ENCODE data around the gene ATP5MG.
A peak's percentile ranks its signal among the peaks of the same experiment; 100 is the strongest.

The ATP5MG gene, protein sequence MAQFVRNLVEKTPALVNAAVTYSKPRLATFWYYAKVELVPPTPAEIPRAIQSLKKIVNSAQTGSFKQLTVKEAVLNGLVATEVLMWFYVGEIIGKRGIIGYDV

DNA sequence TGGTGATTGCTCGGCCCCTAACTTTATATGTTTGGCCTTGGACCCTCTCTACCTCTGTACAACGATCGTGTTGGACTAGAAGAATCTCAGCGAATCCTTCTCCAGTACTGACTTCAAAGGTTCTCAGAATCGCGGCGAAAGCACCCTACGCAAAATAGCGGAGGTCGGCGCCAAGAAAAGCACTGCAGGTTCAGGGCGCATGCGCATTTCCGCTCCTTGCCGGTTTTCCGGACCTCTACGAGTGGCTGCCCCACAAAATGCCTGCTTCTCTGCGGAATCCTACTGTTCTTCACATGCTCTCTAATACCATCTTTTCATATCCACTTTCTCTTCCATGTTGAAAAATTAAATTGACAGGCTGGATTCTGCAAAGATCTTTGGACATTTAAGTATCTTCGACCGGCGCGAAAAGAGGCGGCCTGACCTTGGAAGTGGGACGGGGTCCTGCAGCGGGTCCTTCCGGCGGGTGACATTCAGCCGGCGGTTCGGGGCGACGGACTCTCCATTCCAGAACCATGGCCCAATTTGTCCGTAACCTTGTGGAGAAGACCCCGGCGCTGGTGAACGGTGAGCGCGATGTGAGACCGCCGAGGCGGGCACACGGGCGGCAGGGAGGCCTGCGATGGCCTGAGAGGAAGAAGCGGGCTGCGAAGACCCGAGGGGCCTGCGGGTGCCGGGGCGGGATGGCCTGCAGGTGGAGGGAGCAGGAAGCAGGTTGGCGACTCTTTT, at the start of gene ATP5MG:
Gene ATP5MG (plus strand): TSS at position 456 of the 729 bp plus-strand sequence. CDS start 60 bp downstream, at position 516.
- Histone ChIP-seq H3K4me3 (peak within 1 kb of the TSS; percentile 75), H3K36me3 (replicated peaks) (peaks cover 27% of the 10 kb centered on the region), H3K4me1 (peaks cover 5% of the 10 kb centered on the region), H3K27me3 (ENCODE audit: low read depth) (no peaks in the 10 kb centered on the region), H3K9me3 (no peaks in the 10 kb centered on the region)
- in situ Hi-C loops (cut with MboI; ENCODE audit: low sequenced_read_pairs): loop anchor here (5.0 kb wide), 1 partner anchor 91 kb away; no protein-coding TSS in a partner anchor
- DNase-seq (ENCODE audit: low spot score in 2 of 2): peak; percentile 81 to 93

DNA sequence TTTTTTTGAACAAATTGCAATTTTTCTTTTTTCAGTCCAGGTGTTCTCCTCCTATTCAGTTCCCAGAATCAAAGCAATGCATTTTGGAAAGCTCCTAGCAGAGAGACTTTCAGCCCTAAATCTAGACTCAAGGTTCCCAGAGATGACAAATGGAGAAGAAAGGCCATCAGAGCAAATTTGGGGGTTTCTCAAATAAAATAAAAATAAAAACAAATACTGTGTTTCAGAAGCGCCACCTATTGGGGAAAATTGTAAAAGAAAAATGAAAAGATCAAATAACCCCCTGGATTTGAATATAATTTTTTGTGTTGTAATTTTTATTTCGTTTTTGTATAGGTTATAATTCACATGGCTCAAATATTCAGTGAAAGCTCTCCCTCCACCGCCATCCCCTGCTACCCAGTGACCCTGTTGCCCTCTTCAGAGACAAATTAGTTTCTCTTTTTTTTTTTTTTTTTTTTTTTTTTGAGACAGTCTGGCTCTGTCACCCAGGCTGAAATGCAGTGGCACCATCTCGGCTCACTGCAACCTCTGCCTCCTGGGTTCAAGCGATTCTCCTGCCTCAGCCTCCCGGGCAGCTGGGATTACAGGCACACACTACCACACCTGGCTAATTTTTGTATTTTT, 48.2 kb upstream of the ATP5MG start:
- in situ Hi-C loops (cut with MboI; ENCODE audit: low sequenced_read_pairs): loop anchor here (10.0 kb wide), 1 partner anchor 158 kb away; no protein-coding TSS in a partner anchor
- no peaks in the 10 kb centered on the region for H3K4me1 ChIP-seq
- peaks cover 15% of the 10 kb centered on the region for H3K27me3 ChIP-seq (ENCODE audit: low read depth)
- no peaks in the 10 kb centered on the region for H3K9me3 ChIP-seq
- no peak for DNase-seq (ENCODE audit: low spot score in 2 of 2)
- H3K4me3 ChIP-seq: no peak overlapping the region
- no peaks in the 10 kb centered on the region for H3K36me3 ChIP-seq (replicated peaks)

DNA sequence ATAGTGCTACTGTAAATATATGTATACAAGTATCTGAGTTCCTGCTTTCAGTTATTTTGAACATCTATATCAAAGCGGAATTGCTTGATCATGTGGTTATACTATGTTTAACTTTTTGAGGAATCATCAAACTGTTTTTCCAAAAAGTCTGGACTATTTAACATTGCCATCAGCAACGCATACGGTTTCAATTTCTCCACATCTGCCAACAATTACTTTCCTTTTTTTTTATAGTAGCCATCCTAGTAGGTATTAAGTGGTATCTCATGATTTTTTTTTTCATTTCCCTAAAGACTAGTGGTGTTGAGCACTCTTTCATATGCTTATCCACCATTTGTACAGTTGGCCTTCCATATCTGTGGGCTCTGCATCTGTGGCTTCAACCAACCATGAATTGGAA, 43.3 kb upstream of the ATP5MG start:
- H3K36me3 ChIP-seq (replicated peaks): no peaks in the 10 kb centered on the region
- in situ Hi-C loops (cut with MboI; ENCODE audit: low sequenced_read_pairs): loop anchor here (10.0 kb wide), 1 partner anchor 163 kb away; no protein-coding TSS in a partner anchor
- no peak overlapping the region for H3K4me3 ChIP-seq
- no peaks in the 10 kb centered on the region for H3K27me3 ChIP-seq (ENCODE audit: low read depth)
- peaks cover 8% of the 10 kb centered on the region for H3K4me1 ChIP-seq
- DNase-seq (ENCODE audit: low spot score in 2 of 2): no peak
- H3K9me3 ChIP-seq: no peaks in the 10 kb centered on the region

DNA sequence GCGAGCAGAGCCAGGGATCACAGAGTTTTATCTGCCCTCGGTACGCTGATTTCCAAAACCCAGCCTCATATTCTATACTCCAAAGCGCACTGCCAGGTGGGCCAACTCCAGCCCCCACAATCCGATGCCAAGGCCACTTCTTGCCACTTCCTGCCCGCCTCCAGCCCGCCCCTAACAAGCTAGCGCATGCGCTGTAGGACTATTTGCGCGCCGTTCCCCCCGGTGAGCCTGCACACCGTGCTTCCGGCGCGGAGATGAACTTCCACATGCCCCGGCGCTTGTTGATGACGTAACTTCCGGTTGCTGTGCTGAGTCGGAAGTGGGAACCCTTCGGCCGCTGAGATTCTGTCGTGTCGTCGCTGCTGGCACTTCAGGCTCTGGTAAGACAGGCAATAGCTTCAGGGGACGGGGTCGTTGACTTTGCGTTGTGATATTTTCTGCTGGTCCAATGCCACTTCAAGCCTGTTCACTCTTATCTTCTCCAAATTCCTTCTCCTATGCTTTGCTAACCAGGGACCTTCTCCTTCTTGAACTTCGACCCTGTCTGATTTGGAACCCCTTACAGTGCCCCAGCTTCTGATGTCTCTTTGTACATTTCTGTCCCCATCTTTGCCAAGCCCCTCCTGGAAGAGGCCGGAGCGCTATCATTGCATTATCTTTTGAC, 42.0 kb upstream of the ATP5MG start, which contains the start of gene UBE4A:
Gene UBE4A (plus strand): TSS at position 306 of the 664 bp plus-strand sequence. CDS start 5,481 bp downstream, outside the sequence.
- in situ Hi-C loops (cut with MboI; ENCODE audit: low sequenced_read_pairs): loop anchor here (10.0 kb wide), 1 partner anchor 165 kb away; no protein-coding TSS in a partner anchor
- H3K4me1 ChIP-seq: peaks cover 8% of the 10 kb centered on the region
- no peaks in the 10 kb centered on the region for H3K9me3 ChIP-seq
- peaks cover 1% of the 10 kb centered on the region for H3K36me3 ChIP-seq (replicated peaks)
- H3K27me3 ChIP-seq (ENCODE audit: low read depth): no peaks in the 10 kb centered on the region
- H3K4me3 ChIP-seq: peak within 1 kb of the TSS; percentile 84
- DNase-seq (ENCODE audit: low spot score in 2 of 2): peak; percentile 84 to 97

DNA sequence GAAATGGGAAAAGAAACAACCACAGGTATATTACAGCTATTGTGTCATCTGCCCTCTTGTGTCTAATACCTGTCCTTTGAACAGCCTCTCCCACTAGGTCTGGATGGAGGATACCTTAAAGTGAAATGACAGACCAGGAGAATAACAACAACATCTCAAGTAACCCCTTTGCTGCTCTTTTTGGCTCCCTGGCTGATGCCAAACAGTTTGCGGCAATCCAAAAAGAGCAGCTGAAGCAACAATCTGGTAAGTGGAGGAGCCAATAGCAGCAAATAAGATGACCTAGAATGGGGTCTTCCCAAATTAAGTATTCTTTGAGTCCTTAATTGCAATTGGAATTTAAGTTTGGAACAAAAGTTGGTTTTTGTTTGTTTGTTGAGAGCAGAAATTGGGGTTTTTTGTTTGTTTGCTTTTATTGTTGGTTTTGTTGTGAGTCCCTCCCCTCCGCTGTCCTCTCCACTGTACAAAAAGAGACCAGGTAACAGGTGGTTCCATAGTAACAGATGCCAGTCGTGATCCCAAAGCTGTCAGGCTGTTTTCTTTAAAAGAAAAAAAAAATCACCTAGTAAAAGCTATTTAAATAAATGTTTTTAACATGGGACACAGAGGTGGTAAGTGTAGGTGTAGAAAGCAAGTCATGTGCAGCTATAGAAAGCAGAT, 36.3 kb upstream of the ATP5MG start:
- in situ Hi-C loops (cut with MboI; ENCODE audit: low sequenced_read_pairs): no loop called here
- no peak overlapping the region for H3K4me3 ChIP-seq
- peaks cover 30% of the 10 kb centered on the region for H3K36me3 ChIP-seq (replicated peaks)
- no peaks in the 10 kb centered on the region for H3K9me3 ChIP-seq
- no peak for DNase-seq (ENCODE audit: low spot score in 2 of 2)
- no peaks in the 10 kb centered on the region for H3K27me3 ChIP-seq (ENCODE audit: low read depth)
- H3K4me1 ChIP-seq: peaks cover 5% of the 10 kb centered on the region; the same call in 1 of the 2 replicates

DNA sequence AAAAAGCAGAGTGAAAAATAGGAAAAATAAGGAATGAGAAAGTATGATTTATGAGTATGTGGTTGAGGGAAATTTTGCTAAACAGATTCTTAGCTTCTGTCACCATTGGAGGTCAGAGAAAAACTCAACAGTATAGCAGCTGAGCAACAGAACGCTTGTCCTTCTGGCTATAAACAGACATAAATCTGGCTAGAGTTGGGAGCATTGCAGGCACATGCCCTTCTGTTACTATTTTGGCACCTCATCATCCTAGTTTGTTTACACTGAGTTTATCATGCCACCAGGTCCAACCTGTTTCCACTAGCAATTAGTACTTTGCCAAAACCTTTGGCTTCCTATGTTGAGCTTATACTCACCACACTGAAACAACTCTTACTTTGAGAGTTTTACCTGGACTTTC, 35.1 kb upstream of the ATP5MG start:
- in situ Hi-C loops (cut with MboI; ENCODE audit: low sequenced_read_pairs): no loop called here
- H3K36me3 ChIP-seq (replicated peaks): peaks cover 40% of the 10 kb centered on the region
- no peaks in the 10 kb centered on the region for H3K4me1 ChIP-seq
- no peak for DNase-seq (ENCODE audit: low spot score in 2 of 2)
- H3K27me3 ChIP-seq (ENCODE audit: low read depth): no peaks in the 10 kb centered on the region
- H3K4me3 ChIP-seq: no peak overlapping the region
- no peaks in the 10 kb centered on the region for H3K9me3 ChIP-seq

DNA sequence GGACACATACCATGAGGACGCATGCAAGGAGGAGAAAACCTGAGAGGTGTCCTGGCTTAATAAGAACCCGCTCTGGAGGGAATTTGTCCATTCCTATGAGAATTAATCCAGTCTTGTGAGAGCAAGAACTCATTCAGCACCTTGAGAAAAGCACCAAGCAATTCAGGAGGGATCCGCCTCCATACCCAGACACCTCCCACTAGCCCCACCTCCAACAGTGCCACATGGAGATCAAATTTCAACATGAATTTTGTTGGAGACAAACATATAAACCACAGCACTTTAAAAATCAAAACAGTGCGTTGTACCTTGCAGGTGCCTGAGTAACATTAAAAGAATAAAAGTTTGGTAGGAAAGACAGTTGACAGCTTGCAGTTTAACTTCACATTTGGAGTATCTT, 30.6 kb upstream of the ATP5MG start:
- in situ Hi-C loops (cut with MboI; ENCODE audit: low sequenced_read_pairs): loop anchor here (10.0 kb wide), 1 partner anchor 134 kb away; no protein-coding TSS in a partner anchor
- Histone ChIP-seq H3K36me3 (replicated peaks) (peaks cover 67% of the 10 kb centered on the region), H3K4me1 (no peaks in the 10 kb centered on the region), H3K9me3 (no peaks in the 10 kb centered on the region), H3K27me3 (ENCODE audit: low read depth) (no peaks in the 10 kb centered on the region), H3K4me3 (no peak overlapping the region)
- DNase-seq (ENCODE audit: low spot score in 2 of 2): no peak

DNA sequence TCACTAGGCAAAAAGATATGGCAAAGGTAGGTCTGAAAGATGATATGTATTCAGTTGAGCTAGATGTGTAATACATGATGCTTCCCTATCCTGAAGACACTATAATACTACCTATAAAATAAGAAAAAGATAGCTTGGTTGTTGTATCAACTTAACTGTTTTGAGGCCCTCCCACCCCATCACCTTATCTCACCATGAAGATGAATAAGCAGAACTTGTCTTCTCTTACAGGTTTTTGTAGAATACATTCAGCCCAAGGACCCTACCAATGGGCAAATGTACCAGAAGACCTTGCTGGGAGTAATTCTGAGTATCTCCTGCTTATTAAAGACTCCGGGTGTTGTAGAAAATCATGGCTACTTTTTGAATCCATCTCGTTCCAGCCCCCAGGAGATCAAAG, 28.1 kb upstream of the ATP5MG start:
- no peak for DNase-seq (ENCODE audit: low spot score in 2 of 2)
- no peaks in the 10 kb centered on the region for H3K4me1 ChIP-seq
- in situ Hi-C loops (cut with MboI; ENCODE audit: low sequenced_read_pairs): loop anchor here (10.0 kb wide), 1 partner anchor 132 kb away; no protein-coding TSS in a partner anchor
- H3K4me3 ChIP-seq: no peak overlapping the region
- H3K27me3 ChIP-seq (ENCODE audit: low read depth): no peaks in the 10 kb centered on the region
- peaks cover 69% of the 10 kb centered on the region for H3K36me3 ChIP-seq (replicated peaks)
- no peaks in the 10 kb centered on the region for H3K9me3 ChIP-seq

DNA sequence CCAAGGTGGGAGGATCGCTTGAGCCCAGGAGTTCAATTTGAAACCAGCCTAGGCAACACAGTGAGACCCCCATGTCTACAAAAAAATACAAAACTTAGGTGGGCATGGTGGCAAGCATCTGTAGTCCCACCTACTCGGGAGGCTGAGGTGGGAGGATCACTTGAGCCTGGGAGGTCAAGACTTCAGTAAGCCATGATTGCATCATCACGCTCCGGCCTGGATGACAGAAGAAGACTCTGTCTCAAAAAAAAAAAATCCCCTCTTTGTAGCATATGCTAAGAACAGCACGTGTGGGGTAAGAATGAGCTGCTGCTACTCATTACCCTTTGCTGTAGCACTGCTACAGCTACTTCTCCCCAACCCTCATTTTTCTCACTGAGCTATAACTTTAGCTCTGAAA, 27.5 kb upstream of the ATP5MG start:
- H3K27me3 ChIP-seq (ENCODE audit: low read depth): no peaks in the 10 kb centered on the region
- H3K4me1 ChIP-seq: no peaks in the 10 kb centered on the region
- H3K4me3 ChIP-seq: no peak overlapping the region
- in situ Hi-C loops (cut with MboI; ENCODE audit: low sequenced_read_pairs): loop anchor here (10.0 kb wide), 1 partner anchor 131 kb away; no protein-coding TSS in a partner anchor
- H3K36me3 ChIP-seq (replicated peaks): peaks cover 69% of the 10 kb centered on the region
- no peaks in the 10 kb centered on the region for H3K9me3 ChIP-seq
- no peak for DNase-seq (ENCODE audit: low spot score in 2 of 2)

DNA sequence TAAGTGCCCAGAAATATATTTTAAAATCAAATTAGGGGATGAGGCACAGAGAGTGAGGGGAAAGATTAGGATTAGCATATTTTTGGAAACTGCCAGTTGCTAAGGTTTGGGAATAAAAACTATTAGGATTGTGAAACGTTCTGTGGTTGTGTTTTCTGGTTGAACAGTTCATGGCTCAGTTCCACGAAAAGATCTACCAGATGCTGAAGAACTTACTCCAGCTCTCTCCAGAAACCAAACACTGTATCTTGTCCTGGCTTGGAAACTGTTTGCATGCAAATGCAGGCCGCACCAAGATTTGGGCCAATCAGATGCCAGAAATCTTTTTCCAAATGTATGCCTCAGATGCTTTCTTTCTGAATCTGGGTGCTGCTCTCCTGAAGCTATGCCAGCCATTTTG, 26.7 kb upstream of the ATP5MG start:
- H3K36me3 ChIP-seq (replicated peaks): peaks cover 67% of the 10 kb centered on the region
- H3K4me1 ChIP-seq: no peaks in the 10 kb centered on the region
- no peak for DNase-seq (ENCODE audit: low spot score in 2 of 2)
- no peak overlapping the region for H3K4me3 ChIP-seq
- H3K9me3 ChIP-seq: no peaks in the 10 kb centered on the region
- in situ Hi-C loops (cut with MboI; ENCODE audit: low sequenced_read_pairs): loop anchor here (10.0 kb wide), 1 partner anchor 130 kb away; no protein-coding TSS in a partner anchor
- no peaks in the 10 kb centered on the region for H3K27me3 ChIP-seq (ENCODE audit: low read depth)

DNA sequence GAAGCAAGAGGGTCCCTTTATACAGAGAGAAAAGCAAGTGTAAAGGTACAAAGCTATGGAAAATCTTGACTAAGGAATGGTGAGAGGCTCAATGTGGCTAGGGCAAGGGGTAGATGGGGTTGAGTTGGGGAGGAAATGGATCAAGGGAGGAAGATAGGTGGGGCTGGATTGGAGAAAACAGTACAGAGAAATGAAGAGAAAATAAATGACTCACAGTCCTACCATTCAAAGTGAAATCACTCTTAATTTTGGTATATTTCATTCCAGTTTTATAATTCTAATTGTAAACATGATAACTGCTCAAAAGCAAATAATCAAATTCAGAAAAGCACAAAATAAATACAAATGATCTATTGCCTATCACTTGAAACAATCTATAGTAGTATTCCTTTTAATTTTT, 25.4 kb upstream of the ATP5MG start:
- DNase-seq (ENCODE audit: low spot score in 2 of 2): no peak
- peaks cover 62% of the 10 kb centered on the region for H3K36me3 ChIP-seq (replicated peaks)
- H3K9me3 ChIP-seq: no peaks in the 10 kb centered on the region
- in situ Hi-C loops (cut with MboI; ENCODE audit: low sequenced_read_pairs): loop anchor here (10.0 kb wide), 1 partner anchor 129 kb away; no protein-coding TSS in a partner anchor
- no peak overlapping the region for H3K4me3 ChIP-seq
- H3K27me3 ChIP-seq (ENCODE audit: low read depth): no peaks in the 10 kb centered on the region
- no peaks in the 10 kb centered on the region for H3K4me1 ChIP-seq

DNA sequence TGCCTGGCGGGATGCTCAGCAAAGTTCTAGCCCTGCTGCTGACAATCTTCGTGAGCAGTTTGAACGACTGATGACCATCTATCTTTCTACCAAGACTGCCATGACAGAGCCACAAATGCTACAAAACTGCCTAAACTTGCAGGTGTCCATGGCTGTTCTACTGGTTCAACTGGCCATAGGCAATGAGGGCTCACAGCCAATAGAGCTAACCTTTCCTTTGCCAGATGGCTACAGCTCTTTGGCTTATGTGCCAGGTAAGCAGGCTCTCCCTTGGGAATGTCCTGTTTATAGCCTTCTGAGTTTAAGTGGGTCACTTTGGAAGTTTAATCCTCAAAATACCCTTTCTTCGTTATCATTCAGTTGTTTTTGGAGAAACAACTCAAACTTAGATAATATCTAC, 21.9 kb upstream of the ATP5MG start:
- H3K36me3 ChIP-seq (replicated peaks): peaks cover 55% of the 10 kb centered on the region
- H3K9me3 ChIP-seq: no peaks in the 10 kb centered on the region
- H3K27me3 ChIP-seq (ENCODE audit: low read depth): no peaks in the 10 kb centered on the region
- DNase-seq (ENCODE audit: low spot score in 2 of 2): no peak
- no peaks in the 10 kb centered on the region for H3K4me1 ChIP-seq
- in situ Hi-C loops (cut with MboI; ENCODE audit: low sequenced_read_pairs): loop anchor here (10.0 kb wide), 1 partner anchor 125 kb away; no protein-coding TSS in a partner anchor
- H3K4me3 ChIP-seq: no peak overlapping the region

DNA sequence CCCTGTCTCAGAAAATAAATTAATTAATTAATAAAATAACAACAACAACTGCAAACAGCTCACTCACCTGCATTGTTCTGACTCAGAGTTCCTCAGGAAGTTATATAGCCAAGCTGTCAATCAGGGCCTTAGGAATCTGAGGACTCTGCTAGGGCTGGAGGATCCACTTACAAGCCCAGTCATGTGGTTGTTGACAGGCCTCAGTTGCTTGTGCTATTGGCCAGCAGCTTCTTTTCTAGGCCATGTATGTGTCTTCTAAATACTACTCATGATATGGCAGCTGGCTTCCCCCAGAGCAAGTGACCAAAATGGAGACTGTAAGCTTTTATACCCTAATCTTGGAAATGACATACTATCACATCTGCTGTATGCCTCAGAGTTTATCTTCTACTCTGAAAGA, 20.8 kb upstream of the ATP5MG start:
- Histone ChIP-seq H3K27me3 (ENCODE audit: low read depth) (no peaks in the 10 kb centered on the region), H3K4me3 (no peak overlapping the region), H3K36me3 (replicated peaks) (peaks cover 58% of the 10 kb centered on the region), H3K4me1 (no peaks in the 10 kb centered on the region), H3K9me3 (no peaks in the 10 kb centered on the region)
- no peak for DNase-seq (ENCODE audit: low spot score in 2 of 2)
- in situ Hi-C loops (cut with MboI; ENCODE audit: low sequenced_read_pairs): no loop called here
